BJ (cell line): ENCODE data around the gene SLC6A3. TPM values are rescaled to one million over a fixed set of nuclear protein-coding genes. Genes with fewer than 3 reads are reported as not detected.

ENCODE experiments used
- CTCF ChIA-PET: fragments of 350-600 bp; formaldehyde crosslinking; extraction: SDS; loops from one replicate; lab custom pipeline; 2021; ENCODE audit warnings: antibody characterized with exemption, inconsistent platforms; lab: Yijun Ruan, JAX
- POLR2A ChIA-PET: fragments of 300-600 bp; sonication (Branson Sonifier 250); formaldehyde crosslinking; extraction: SDS; loops from one replicate; lab custom pipeline; 2021; ENCODE audit warnings: antibody characterized with exemption; lab: Charles Lee
- DNase-seq: peaks from one replicate; pipeline ENCODE4 v3.0.0-alpha.2; 2011; ENCODE audit warnings: low read depth
- H3K27me3 ChIP-seq: 2 replicates; pipeline ENCODE4 v1.6.0; 2011; ENCODE audit warnings: low read length; ENCODE audit not compliant: control insufficient read depth, insufficient read depth
- H3K36me3 ChIP-seq: 2 replicates; pipeline ENCODE4 v1.5.1; 2011; ENCODE audit warnings: low read length; ENCODE audit not compliant: control insufficient read depth, insufficient read depth
- H3K4me3 ChIP-seq: 2 replicates; pipeline ENCODE4 v1.5.1; 2011; ENCODE audit warnings: low read depth, mild to moderate bottlenecking, control low read depth, low read length
- polyA plus RNA-seq: library from polyadenylated mRNA; depleted of rRNA; stranded (reverse); fragments of >200 nt; gene quantifications from 2 replicates; pipeline ENCODE4 v1.2.3, GENCODE V29; 2011
- TF ChIP-seq, protein P1 (sequence below): IDR thresholded peaks from 2 replicates; pipeline ENCODE4 v1.5.1; 2011; ENCODE audit warnings: low read depth, mild to moderate bottlenecking, control low read depth, inconsistent platforms, low read length, moderate library complexity; ENCODE audit not compliant: insufficient read depth

The SLC6A3 gene
- polyA plus RNA-seq, 1 experiment, result not detected

DNA sequence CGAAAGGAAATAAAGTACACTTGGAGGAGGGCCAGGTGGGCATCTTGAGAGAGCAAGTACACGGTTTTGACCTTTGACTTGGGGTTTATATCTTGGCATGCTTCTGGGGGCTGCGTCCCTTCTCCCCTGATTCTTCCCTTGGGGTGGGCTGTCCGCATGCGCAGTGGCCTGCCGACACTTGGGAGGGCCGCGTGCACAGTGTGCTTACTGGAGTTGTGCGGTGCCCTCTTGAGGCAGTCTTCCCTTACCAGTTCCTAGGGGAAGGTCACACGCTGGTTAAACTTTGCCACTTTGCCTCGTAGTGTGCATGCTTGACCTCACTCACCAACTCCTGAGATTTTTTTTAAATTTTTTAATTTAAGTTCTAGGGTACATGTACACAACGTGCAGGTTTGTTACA is 96.0 kb downstream of the SLC6A3 start:
- CTCF ChIA-PET, result no interaction called here
- Histone ChIP-seq H3K27me3 (no peaks in the 10 kb centered on the region; the same call in 1 of the 2 replicates), H3K4me3 (no peak overlapping the region), H3K36me3 (no peaks in the 10 kb centered on the region; the same call in 1 of the 2 replicates)
- POLR2A ChIA-PET, result no interaction called here
- no peak for DNase-seq
- TF ChIP-seq, protein P1, sequence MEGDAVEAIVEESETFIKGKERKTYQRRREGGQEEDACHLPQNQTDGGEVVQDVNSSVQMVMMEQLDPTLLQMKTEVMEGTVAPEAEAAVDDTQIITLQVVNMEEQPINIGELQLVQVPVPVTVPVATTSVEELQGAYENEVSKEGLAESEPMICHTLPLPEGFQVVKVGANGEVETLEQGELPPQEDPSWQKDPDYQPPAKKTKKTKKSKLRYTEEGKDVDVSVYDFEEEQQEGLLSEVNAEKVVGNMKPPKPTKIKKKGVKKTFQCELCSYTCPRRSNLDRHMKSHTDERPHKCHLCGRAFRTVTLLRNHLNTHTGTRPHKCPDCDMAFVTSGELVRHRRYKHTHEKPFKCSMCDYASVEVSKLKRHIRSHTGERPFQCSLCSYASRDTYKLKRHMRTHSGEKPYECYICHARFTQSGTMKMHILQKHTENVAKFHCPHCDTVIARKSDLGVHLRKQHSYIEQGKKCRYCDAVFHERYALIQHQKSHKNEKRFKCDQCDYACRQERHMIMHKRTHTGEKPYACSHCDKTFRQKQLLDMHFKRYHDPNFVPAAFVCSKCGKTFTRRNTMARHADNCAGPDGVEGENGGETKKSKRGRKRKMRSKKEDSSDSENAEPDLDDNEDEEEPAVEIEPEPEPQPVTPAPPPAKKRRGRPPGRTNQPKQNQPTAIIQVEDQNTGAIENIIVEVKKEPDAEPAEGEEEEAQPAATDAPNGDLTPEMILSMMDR, result no peak

GRCh38 chr5:1348986-1349245 is 96.3 kb downstream of the SLC6A3 start:
- TF ChIP-seq, protein P1, result no peak
- DNase-seq, result no peak
- ChIA-PET POLR2A (no interaction called here), CTCF (no interaction called here)
- Histone ChIP-seq H3K36me3 (no peaks in the 10 kb centered on the region; the same call in 1 of the 2 replicates), H3K4me3 (no peak overlapping the region), H3K27me3 (no peaks in the 10 kb centered on the region; the same call in 1 of the 2 replicates)

DNA sequence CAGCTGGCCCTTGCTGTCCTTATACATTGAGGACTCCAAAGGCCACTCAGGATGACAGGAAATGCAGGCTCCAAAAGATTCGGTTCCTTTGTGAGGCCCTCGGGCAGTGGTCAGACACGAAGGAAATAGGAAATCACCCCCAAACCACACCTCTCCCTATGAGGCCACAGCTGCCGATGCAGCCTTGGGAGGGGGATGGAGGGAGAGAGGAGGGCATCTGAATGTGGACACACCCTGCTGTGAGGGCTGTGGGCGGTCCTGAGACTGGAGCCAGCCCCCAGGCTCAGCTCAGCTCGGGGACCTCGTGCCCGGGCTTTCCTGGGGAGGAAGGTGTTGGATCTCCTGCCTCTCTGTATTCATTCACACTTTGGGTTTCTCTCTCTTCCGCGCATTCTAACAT is 97.7 kb downstream of the SLC6A3 start:
- ChIA-PET CTCF (no interaction called here), POLR2A (no interaction called here)
- no peak for DNase-seq
- no peak overlapping the region for H3K4me3 ChIP-seq
- H3K27me3 ChIP-seq, result no peaks in the 10 kb centered on the region; the same call in 1 of the 2 replicates
- TF ChIP-seq, protein P1, result no peak
- no peaks in the 10 kb centered on the region; the same call in 1 of the 2 replicates for H3K36me3 ChIP-seq

DNA sequence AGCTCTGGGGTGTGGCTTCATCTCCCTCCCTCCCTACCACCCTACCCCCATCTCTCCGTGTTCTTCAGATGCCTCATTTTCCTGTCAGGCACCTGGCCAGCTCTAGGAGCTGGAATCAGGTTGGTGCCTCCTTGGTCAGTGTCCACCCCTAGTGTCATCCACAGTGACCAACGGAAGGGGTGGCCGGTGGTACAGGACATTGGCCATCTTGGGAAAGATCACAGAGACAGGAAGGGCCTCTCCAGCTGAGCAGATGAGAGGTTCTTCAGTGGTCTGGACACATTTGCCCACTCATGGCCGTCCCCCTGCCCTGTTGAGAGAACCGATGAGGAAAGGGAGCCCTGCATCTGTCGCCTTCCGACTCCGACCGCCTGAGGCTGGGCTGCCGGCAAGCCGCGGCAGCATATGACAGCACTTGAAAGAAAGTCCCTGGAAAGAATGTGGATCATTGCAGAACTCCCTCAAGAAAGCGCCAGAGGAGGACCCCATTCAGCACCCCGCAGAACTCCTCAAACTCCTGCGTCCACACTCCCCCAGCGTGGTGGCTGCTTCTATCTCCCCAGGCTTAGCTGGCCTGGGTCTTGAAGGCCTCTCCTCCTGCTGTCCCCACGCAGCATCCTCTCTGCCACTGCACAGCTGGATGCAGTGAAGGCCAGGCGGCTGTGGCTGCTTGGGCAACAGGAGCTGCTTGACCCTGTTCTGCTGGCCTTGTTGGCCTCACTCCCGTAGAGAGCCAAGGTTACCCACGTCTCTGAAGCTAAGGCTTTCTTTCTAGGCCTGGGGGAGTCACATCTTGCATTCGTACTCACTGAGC is 98.4 kb downstream of the SLC6A3 start:
- ChIA-PET POLR2A (interaction anchor here (0.6 kb wide), 1 partner anchor 448 kb away, joined by 4 read pairs; no protein-coding TSS in a partner anchor), CTCF (interaction anchor here (1.9 kb wide), 1 partner anchor 298 kb away, joined by 7 read pairs; no protein-coding TSS in a partner anchor)
- TF ChIP-seq, protein P1, result no peak
- Histone ChIP-seq H3K36me3 (peaks cover 3% of the 10 kb centered on the region), H3K4me3 (no peak overlapping the region), H3K27me3 (no peaks in the 10 kb centered on the region)
- DNase-seq, result no peak

GRCh38 chr5:1345876-1346626 is 99.2 kb downstream of the SLC6A3 start:
- ChIA-PET CTCF (interaction anchor here (1.0 to 1.9 kb wide), 2 partner anchors 299 to 402 kb away, joined by 3 to 7 read pairs; no protein-coding TSS in a partner anchor), POLR2A (interaction anchor here (0.6 kb wide), 1 partner anchor 449 kb away, joined by 4 read pairs; no protein-coding TSS in a partner anchor)
- Histone ChIP-seq H3K36me3 (peaks cover 8% of the 10 kb centered on the region), H3K4me3 (peak overlapping the region; percentile 65), H3K27me3 (no peaks in the 10 kb centered on the region)
- TF ChIP-seq, protein P1, result no peak
- no peak for DNase-seq
